ENCODE data around the gene RCBTB2.

Gene RCBTB2

GRCh38 chr13:48528720-48529119 is 4.2 kb downstream of the RCBTB2 start:
- no peak for DNase-seq

- no peak for DNase-seq
Observed at GRCh38 chr13:48527955-48528354, 4.9 kb downstream of the RCBTB2 start.

GRCh38 chr13:48526286-48526685 is 6.6 kb downstream of the RCBTB2 start:
- no peak for DNase-seq

GRCh38 chr13:48518083-48518482 is 14.8 kb downstream of the RCBTB2 start:
- DNase-seq: no peak

- no peak for DNase-seq
Observed at GRCh38 chr13:48515732-48516131, 17.1 kb downstream of the RCBTB2 start.

- no peak for DNase-seq
Observed at GRCh38 chr13:48514793-48515192, 18.1 kb downstream of the RCBTB2 start.

GRCh38 chr13:48511621-48512230 is 21.2 kb downstream of the RCBTB2 start:
- no peak for DNase-seq

GRCh38 chr13:48510698-48511097 is 22.2 kb downstream of the RCBTB2 start:
- no peak for DNase-seq

- no peak for DNase-seq
Observed at GRCh38 chr13:48508011-48508410, 24.9 kb downstream of the RCBTB2 start.

- DNase-seq: no peak
Observed at GRCh38 chr13:48507021-48507420, 25.9 kb downstream of the RCBTB2 start.

GRCh38 chr13:48506092-48506701 is 26.7 kb downstream of the RCBTB2 start:
- no peak for DNase-seq

GRCh38 chr13:48505597-48506091 is 27.2 kb downstream of the RCBTB2 start:
- DNase-seq: peak; percentile 73

- no peak for DNase-seq
Observed at GRCh38 chr13:48505012-48505411, 27.9 kb downstream of the RCBTB2 start.

GRCh38 chr13:48504606-48505005 is 28.3 kb downstream of the RCBTB2 start:
- DNase-seq: no peak

- DNase-seq: no peak
Observed at GRCh38 chr13:48502601-48503319, 30.1 kb downstream of the RCBTB2 start.

- DNase-seq: no peak
Observed at GRCh38 chr13:48501705-48502104, 31.2 kb downstream of the RCBTB2 start.

- no peak for DNase-seq
Observed at GRCh38 chr13:48500652-48501197, 32.2 kb downstream of the RCBTB2 start.

- DNase-seq: no peak
Observed at GRCh38 chr13:48497669-48498068, 35.2 kb downstream of the RCBTB2 start.

- no peak for DNase-seq
Observed at GRCh38 chr13:48496271-48497161, 36.4 kb downstream of the RCBTB2 start.

GRCh38 chr13:48494874-48495273 is 38.0 kb downstream of the RCBTB2 start:
- DNase-seq: no peak

- DNase-seq: no peak
Observed at GRCh38 chr13:48493851-48494250, 39.0 kb downstream of the RCBTB2 start.

- DNase-seq: peak; percentile 71
Observed at GRCh38 chr13:48493066-48493765, 39.7 kb downstream of the RCBTB2 start.

All from activated effector memory CD4-positive, alpha-beta T cell treated with anti-CD3 and anti-CD28 coated beads, Interleukin-2, amount 50 U/mL, for 16 hours (primary cell).